ENCODE measurements around the gene DLG2.

DLG2 gene

GRCh38 chr11:84117394-84117793 is 1509.8 kb downstream of the DLG2 start:
- DNase-seq (ENCODE audit: low spot score): no peak

GRCh38 chr11:84106541-84106940 is 1520.6 kb downstream of the DLG2 start:
- no peak for DNase-seq (ENCODE audit: low spot score)

GRCh38 chr11:84105148-84105547 is 1522.0 kb downstream of the DLG2 start:
- DNase-seq (ENCODE audit: low spot score): no peak

GRCh38 chr11:84103096-84103495 is 1524.0 kb downstream of the DLG2 start:
- peak; percentile 86 for DNase-seq (ENCODE audit: low spot score)

- no peak for DNase-seq (ENCODE audit: low spot score)
Observed at GRCh38 chr11:84097186-84097585, 1530.0 kb downstream of the DLG2 start.

GRCh38 chr11:84091212-84091986 is 1535.7 kb downstream of the DLG2 start:
- peak; percentile 58 for DNase-seq (ENCODE audit: low spot score)

GRCh38 chr11:84089072-84090057 is 1537.8 kb downstream of the DLG2 start:
- peak; percentile 96 for DNase-seq (ENCODE audit: low spot score)

- DNase-seq (ENCODE audit: low spot score): no peak
Observed at GRCh38 chr11:84071851-84072250, 1555.3 kb downstream of the DLG2 start.

GRCh38 chr11:84069048-84069447 is 1558.1 kb downstream of the DLG2 start:
- no peak for DNase-seq (ENCODE audit: low spot score)

- DNase-seq (ENCODE audit: low spot score): no peak
Observed at GRCh38 chr11:84061726-84062125, 1565.4 kb downstream of the DLG2 start.

GRCh38 chr11:84056653-84057376 is 1570.3 kb downstream of the DLG2 start:
- no peak for DNase-seq (ENCODE audit: low spot score)

- DNase-seq (ENCODE audit: low spot score): no peak
Observed at GRCh38 chr11:84045146-84045545, 1582.0 kb downstream of the DLG2 start.

GRCh38 chr11:84044706-84045105 is 1582.4 kb downstream of the DLG2 start:
- no peak for DNase-seq (ENCODE audit: low spot score)

- DNase-seq (ENCODE audit: low spot score): no peak
Observed at GRCh38 chr11:84036664-84037194, 1590.4 kb downstream of the DLG2 start.

- no peak for DNase-seq (ENCODE audit: low spot score)
Observed at GRCh38 chr11:84035645-84036044, 1591.5 kb downstream of the DLG2 start.

- no peak for DNase-seq (ENCODE audit: low spot score)
Observed at GRCh38 chr11:84034484-84034883, 1592.7 kb downstream of the DLG2 start.

- DNase-seq (ENCODE audit: low spot score): no peak
Observed at GRCh38 chr11:84024266-84024665, 1602.9 kb downstream of the DLG2 start.

- DNase-seq (ENCODE audit: low spot score): no peak
Observed at GRCh38 chr11:84022695-84023094, 1604.4 kb downstream of the DLG2 start.

- peak; percentile 91 for DNase-seq (ENCODE audit: low spot score)
Observed at GRCh38 chr11:84022201-84022600, 1604.9 kb downstream of the DLG2 start.

GRCh38 chr11:84021291-84021690 is 1605.9 kb downstream of the DLG2 start:
- DNase-seq (ENCODE audit: low spot score): no peak

- DNase-seq (ENCODE audit: low spot score): no peak
Observed at GRCh38 chr11:84019571-84020194, 1607.5 kb downstream of the DLG2 start.
